ENCODE results near the gene FRMD4A. TPM values are rescaled to one million over a fixed set of nuclear protein-coding genes. Genes with fewer than 3 reads are reported as not detected.

Gene FRMD4A
- total and polyA plus RNA-seq, 12 donors = 9.1 to 29.6 (median 14.6) TPM

DNA sequence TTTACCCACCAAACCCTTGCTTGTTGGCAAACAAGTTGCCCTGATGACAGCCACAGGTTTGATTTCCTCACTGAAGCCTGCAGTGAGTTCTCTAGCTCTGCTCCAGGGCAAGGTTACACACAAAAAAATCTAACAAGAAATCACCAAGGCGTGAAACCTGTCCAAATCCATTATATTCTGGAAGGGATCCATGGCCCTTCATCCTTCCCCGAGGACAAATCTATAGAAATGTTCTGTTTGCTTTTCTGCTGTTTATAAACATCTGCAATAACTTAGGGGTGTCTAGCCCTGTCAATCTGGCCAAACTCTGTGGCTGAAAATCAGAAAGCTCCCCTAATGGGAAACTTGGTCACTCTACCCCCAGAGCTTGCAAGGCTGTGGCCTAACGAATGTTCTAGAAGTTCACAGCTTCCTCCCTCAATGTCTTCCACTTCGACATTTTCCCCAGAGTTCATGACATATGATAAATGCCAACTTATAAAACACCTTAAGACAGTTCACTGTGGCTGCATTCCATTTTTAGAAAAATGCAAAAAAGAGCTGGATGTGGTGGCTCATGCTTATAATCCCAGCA, 579.4 kb downstream of the FRMD4A start:
- Histone ChIP-seq H3K27me3 (no peaks in the 10 kb centered on the region), H3K27ac (no peak overlapping the region), H3K36me3 (replicated peaks in 1 of 2) (no peaks in the 10 kb centered on the region), H3K9me3 (replicated peaks in 1 of 3) (no peaks in the 10 kb centered on the region), H3K4me3 (no peak overlapping the region), H3K4me1 (replicated peaks in 1 of 2) (no peaks in the 10 kb centered on the region)
- WGBS, 4 donors = 70 to 84% (median 80%) methylated on average over 4 of the region's 4 CpGs
- intact Hi-C loops (cut with DNase I) = no loop called here
- peak in 1 of 7 donors; percentile 2 for DNase-seq
- TF ChIP-seq POLR2A (IDR thresholded peaks at IDR 0.05) (no peak), CTCF (IDR thresholded peaks at IDR 0.05) (no peak)

DNA sequence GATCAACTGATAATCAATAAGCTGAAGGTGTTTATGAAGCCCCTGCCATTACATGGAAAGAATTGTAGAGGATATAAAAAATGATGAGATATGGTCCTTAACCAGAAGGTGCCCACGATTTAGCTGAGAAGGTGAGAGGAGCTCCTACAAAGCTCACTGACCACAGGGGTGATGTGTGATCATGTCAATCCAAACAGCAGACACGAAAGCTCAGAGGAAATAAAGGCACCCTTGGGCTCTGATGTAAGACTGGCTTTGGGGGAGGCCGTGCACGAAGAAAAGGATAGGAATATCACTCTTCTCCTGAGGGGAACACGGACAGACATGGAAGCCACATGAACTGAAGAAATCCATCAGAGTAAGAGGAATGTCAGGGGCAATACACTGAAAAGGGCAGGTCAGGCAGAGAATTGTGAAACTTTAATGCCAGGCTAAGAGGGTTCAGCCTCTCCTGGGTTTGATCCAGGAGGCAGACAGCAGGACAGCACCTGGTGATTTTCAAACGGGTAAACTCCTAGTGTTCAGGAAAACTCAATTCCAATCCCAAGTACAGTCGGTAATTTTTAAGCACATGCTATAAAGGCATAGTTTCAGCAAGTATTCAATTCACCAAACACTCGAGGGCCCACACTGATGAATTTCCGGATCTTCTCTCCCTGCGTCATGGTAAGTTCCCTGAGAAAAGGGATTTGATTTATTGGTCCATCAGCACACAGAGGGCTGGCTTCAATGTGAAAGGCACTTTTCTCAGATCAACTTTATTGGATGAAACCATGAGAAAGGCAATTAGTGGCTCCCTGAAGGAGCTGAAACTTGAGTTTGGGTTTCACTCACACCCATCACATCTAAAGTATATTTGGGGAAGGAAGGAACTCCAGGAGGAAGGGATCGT, 580.2 kb downstream of the FRMD4A start:
- no peaks in the 10 kb centered on the region for H3K9me3 ChIP-seq (replicated peaks in 1 of 3)
- TF ChIP-seq POLR2A (IDR thresholded peaks at IDR 0.05) = no peak
- TF ChIP-seq CTCF (IDR thresholded peaks at IDR 0.05) = no peak
- no peaks in the 10 kb centered on the region for H3K27me3 ChIP-seq
- no peak overlapping the region for H3K4me3 ChIP-seq
- no peaks in the 10 kb centered on the region for H3K36me3 ChIP-seq (replicated peaks in 1 of 2)
- 70 to 83% (median 75%) methylated on average over 11 of the region's 11 CpGs for WGBS, 4 donors
- intact Hi-C loops (cut with DNase I) = no loop called here
- peak in 1 of 7 donors; percentile 3 for DNase-seq
- H3K4me1 ChIP-seq (replicated peaks in 1 of 2) = no peaks in the 10 kb centered on the region
- no peak overlapping the region for H3K27ac ChIP-seq

GRCh38 chr10:13745271-13745670, 585.5 kb downstream of the FRMD4A start:
- no peaks in the 10 kb centered on the region for H3K4me1 ChIP-seq (replicated peaks in 1 of 2)
- TF ChIP-seq CTCF (IDR thresholded peaks at IDR 0.05) = no peak
- TF ChIP-seq POLR2A (IDR thresholded peaks at IDR 0.05) = no peak
- H3K27me3 ChIP-seq = no peaks in the 10 kb centered on the region
- DNase-seq = peak in 1 of 7 donors; percentile 30
- no peaks in the 10 kb centered on the region for H3K36me3 ChIP-seq (replicated peaks in 1 of 2)
- no peak overlapping the region for H3K4me3 ChIP-seq
- H3K27ac ChIP-seq = no peak overlapping the region
- no peaks in the 10 kb centered on the region for H3K9me3 ChIP-seq (replicated peaks in 1 of 3)
- intact Hi-C loops (cut with DNase I) = no loop called here
- WGBS, 4 donors = 81 to 85% (median 84%) methylated on average over 7 of the region's 7 CpGs

GRCh38 chr10:13743963-13744362, 586.8 kb downstream of the FRMD4A start:
- 59 to 73% (median 70%) methylated on average over 7 of the region's 7 CpGs for WGBS, 4 donors

More at GRCh38 chr10:13743963-13744362, 586.8 kb downstream of the FRMD4A start:
- H3K9me3 ChIP-seq (replicated peaks in 1 of 3) = no peaks in the 10 kb centered on the region
- no peaks in the 10 kb centered on the region for H3K27me3 ChIP-seq
- no peak overlapping the region for H3K27ac ChIP-seq
- no peak for TF ChIP-seq CTCF (IDR thresholded peaks at IDR 0.05)
- TF ChIP-seq POLR2A (IDR thresholded peaks at IDR 0.05) = no peak
- H3K4me3 ChIP-seq = no peak overlapping the region
- peak in 1 of 7 donors; percentile 25 for DNase-seq
- intact Hi-C loops (cut with DNase I) = no loop called here
- no peaks in the 10 kb centered on the region for H3K36me3 ChIP-seq (replicated peaks in 1 of 2)
- H3K4me1 ChIP-seq (replicated peaks in 1 of 2) = no peaks in the 10 kb centered on the region
